Activated CD4-positive, alpha-beta T cell treated with anti-CD3 and anti-CD28 coated beads, Interleukin-2, amount 10 ng/mL, durations not matched to agents 7 days and 5 days (primary cell): ENCODE data around the gene ABI1. TPM values are rescaled to one million over a fixed set of nuclear protein-coding genes. Genes with fewer than 3 reads are reported as not detected.

Source experiments
- CTCF ChIA-PET: fragments of 350-600 bp; sonication (Branson Sonifier 250); formaldehyde crosslinking; loops from one replicate; lab custom pipeline; 2021; ENCODE audit warnings: antibody characterized with exemption; lab: Charles Lee
- POLR2A ChIA-PET: fragments of 350-600 bp; sonication (Branson Sonifier 250); formaldehyde crosslinking; loops from one replicate; lab custom pipeline; 2021; ENCODE audit warnings: antibody characterized with exemption; lab: Charles Lee
- DNase-seq: peaks from one replicate; pipeline ENCODE4 v3.0.0-alpha.2; 2020
- H3K27ac Mint-ChIP-seq: one replicate; pipeline ENCODE4 v1.8.0; 2021; ENCODE audit warnings: mild to moderate bottlenecking, moderate library complexity, mixed read lengths
- H3K27me3 Mint-ChIP-seq: one replicate; pipeline ENCODE4 v1.8.0; 2021; ENCODE audit warnings: mixed read lengths
- H3K36me3 Mint-ChIP-seq: one replicate; pipeline ENCODE4 v1.8.0; 2021; ENCODE audit warnings: low read depth, mixed read lengths
- H3K4me1 Mint-ChIP-seq: one replicate; pipeline ENCODE4 v1.8.0; 2021; ENCODE audit warnings: mixed read lengths
- H3K4me3 Mint-ChIP-seq: one replicate; pipeline ENCODE4 v1.8.0; 2021; ENCODE audit warnings: mild to moderate bottlenecking, moderate library complexity, mixed read lengths
- H3K9me3 Mint-ChIP-seq: one replicate; pipeline ENCODE4 v1.8.0; 2021; ENCODE audit warnings: mixed read lengths
- total RNA-seq, 2 experiments: library from RNA; stranded (reverse); gene quantifications; one replicate each; pipeline ENCODE4 v1.2.3, GENCODE V29; 2021

Gene ABI1
- total RNA-seq, 2 experiments from 2014 or later, result 59.7 to 65.2 TPM

DNA sequence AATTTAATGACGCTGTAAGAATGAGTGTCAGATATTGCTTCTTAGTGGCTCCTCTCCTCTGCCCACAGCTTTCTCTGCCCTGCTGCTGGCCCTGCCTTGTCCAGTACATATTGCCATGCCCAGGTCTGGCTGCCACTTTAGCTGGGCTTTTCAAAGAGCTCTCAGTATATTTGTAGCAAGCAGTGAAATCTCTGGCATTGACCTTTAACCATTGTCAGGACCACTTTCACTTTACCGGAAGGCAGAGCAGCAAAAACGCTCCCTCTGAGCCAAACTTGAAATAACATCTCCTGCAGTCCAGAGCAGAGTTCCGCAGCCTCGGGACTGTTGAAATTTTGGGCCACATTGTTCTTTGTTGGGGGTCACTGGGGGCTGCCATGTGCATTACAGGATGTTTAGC lies 149.4 kb downstream of the ABI1 start:
- H3K36me3 Mint-ChIP-seq, result peaks cover 36% of the 10 kb centered on the region
- no peaks in the 10 kb centered on the region for H3K9me3 Mint-ChIP-seq
- H3K27me3 Mint-ChIP-seq, result no peaks in the 10 kb centered on the region
- ChIA-PET POLR2A (no interaction called here), CTCF (no interaction called here)
- H3K27ac Mint-ChIP-seq, result no peak overlapping the region
- H3K4me3 Mint-ChIP-seq, result no peak overlapping the region
- DNase-seq, result no peak
- peaks cover 6% of the 10 kb centered on the region for H3K4me1 Mint-ChIP-seq

GRCh38 chr10:26706936-26707335 lies 153.8 kb downstream of the ABI1 start:
- CTCF ChIA-PET, result interaction anchor here (0.6 to 2.8 kb wide), 3 partner anchors 12 to 153 kb away, joined by 3 to 9 read pairs (median 3); no protein-coding TSS in a partner anchor
- H3K27me3 Mint-ChIP-seq, result no peaks in the 10 kb centered on the region
- peaks cover 43% of the 10 kb centered on the region for H3K36me3 Mint-ChIP-seq

DNA sequence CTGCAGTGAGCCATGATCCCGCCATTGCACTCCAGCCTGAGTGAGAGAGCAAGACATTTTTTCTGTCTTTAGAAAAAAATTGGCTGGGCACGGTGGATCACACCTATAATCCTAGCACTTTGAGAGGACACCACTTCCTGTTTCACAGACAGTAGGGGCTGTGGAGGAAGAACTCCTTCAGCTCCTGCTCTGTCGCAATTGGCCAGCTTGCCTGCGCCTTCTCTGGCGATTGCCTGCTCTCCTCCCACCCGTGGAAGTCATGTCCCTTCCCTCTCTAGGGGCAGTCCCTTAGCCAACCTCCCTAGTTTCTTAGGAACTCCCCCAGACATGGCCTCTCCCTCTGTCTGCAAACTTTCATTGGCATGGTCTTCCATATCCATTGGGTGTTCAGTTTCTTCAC lies 154.6 kb downstream of the ABI1 start:
- no peak for DNase-seq
- ChIA-PET CTCF (interaction anchor here (1.9 to 2.8 kb wide), 2 partner anchors 8 to 20 kb away, joined by 4 to 9 read pairs; no protein-coding TSS in a partner anchor), POLR2A (no interaction called here)
- peaks cover 46% of the 10 kb centered on the region for H3K36me3 Mint-ChIP-seq
- peak overlapping the region; percentile 76 for H3K27ac Mint-ChIP-seq
- no peaks in the 10 kb centered on the region for H3K9me3 Mint-ChIP-seq
- H3K4me1 Mint-ChIP-seq, result peaks cover 22% of the 10 kb centered on the region
- no peaks in the 10 kb centered on the region for H3K27me3 Mint-ChIP-seq
- no peak overlapping the region for H3K4me3 Mint-ChIP-seq

More at GRCh38 chr10:26706936-26707335, 153.8 kb downstream of the ABI1 start:
- H3K27ac Mint-ChIP-seq, result no peak overlapping the region
- H3K4me1 Mint-ChIP-seq, result peaks cover 19% of the 10 kb centered on the region
- DNase-seq, result no peak
- POLR2A ChIA-PET, result no interaction called here
- H3K4me3 Mint-ChIP-seq, result no peak overlapping the region
- H3K9me3 Mint-ChIP-seq, result no peaks in the 10 kb centered on the region

DNA sequence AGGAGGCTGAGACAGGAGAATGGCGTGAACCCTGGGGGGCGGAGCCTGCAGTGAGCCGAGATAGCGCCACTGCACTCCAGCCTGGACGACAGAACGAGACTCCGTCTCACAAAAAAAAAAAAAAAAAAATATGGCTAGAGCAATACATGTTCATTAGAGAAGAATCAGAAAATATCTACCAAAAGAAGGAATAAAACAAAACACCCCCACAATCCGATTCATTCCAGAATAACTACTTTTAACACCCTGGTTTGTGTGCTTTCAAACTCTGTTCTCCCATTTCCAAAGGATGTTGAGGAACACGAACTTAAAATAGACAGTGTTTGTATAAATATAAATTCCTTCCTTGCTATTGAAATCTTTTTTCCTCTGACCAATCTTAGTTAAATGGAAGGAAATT lies 156.8 kb downstream of the ABI1 start:
- H3K9me3 Mint-ChIP-seq, result peaks cover 3% of the 10 kb centered on the region
- H3K4me1 Mint-ChIP-seq, result peaks cover 34% of the 10 kb centered on the region
- DNase-seq, result no peak
- ChIA-PET POLR2A (no interaction called here), CTCF (interaction anchor here (1.9 kb wide), 1 partner anchor 10 kb away, joined by 4 read pairs; no protein-coding TSS in a partner anchor)
- peaks cover 51% of the 10 kb centered on the region for H3K36me3 Mint-ChIP-seq
- no peaks in the 10 kb centered on the region for H3K27me3 Mint-ChIP-seq
- H3K4me3 Mint-ChIP-seq, result no peak overlapping the region
- H3K27ac Mint-ChIP-seq, result no peak overlapping the region

GRCh38 chr10:26703096-26703495 lies 157.7 kb downstream of the ABI1 start:
- Mint-ChIP-seq H3K27me3 (no peaks in the 10 kb centered on the region), H3K27ac (no peak overlapping the region)
- POLR2A ChIA-PET, result no interaction called here

GRCh38 chr10:26700884-26701630 lies 159.7 kb downstream of the ABI1 start:
- Mint-ChIP-seq H3K27me3 (no peaks in the 10 kb centered on the region), H3K4me1 (peaks cover 42% of the 10 kb centered on the region)

More at GRCh38 chr10:26703096-26703495, 157.7 kb downstream of the ABI1 start:
- CTCF ChIA-PET, result no interaction called here
- H3K4me1 Mint-ChIP-seq, result peaks cover 42% of the 10 kb centered on the region
- peaks cover 3% of the 10 kb centered on the region for H3K9me3 Mint-ChIP-seq
- DNase-seq, result no peak
- H3K36me3 Mint-ChIP-seq, result peaks cover 50% of the 10 kb centered on the region
- no peak overlapping the region for H3K4me3 Mint-ChIP-seq

DNA sequence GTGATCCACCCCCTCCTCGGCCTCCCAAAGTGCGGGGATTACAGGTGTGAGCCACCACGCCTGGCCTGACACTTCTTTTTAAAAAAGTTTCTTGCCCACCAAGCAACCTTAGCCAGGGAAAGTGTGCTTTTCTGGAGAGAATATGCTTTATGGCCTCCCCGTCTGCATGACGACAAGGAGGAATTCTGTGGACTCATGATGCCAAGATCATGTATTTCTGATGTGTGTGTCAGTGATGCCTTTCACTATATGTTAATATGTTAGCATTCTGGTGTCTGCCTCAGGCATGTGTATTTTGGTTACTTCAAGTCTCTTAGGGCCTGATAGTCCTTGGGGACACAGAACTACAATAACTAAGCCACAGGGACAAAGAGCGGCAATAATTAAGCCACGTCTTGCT lies 161.1 kb downstream of the ABI1 start:
- Mint-ChIP-seq H3K27ac (no peak overlapping the region), H3K27me3 (no peaks in the 10 kb centered on the region), H3K9me3 (peaks cover 3% of the 10 kb centered on the region), H3K4me3 (peak overlapping the region; percentile 7), H3K36me3 (peaks cover 25% of the 10 kb centered on the region), H3K4me1 (peaks cover 37% of the 10 kb centered on the region)
- ChIA-PET POLR2A (no interaction called here), CTCF (no interaction called here)
- no peak for DNase-seq

More at GRCh38 chr10:26700884-26701630, 159.7 kb downstream of the ABI1 start:
- Mint-ChIP-seq H3K9me3 (peaks cover 3% of the 10 kb centered on the region), H3K27ac (no peak overlapping the region), H3K4me3 (no peak overlapping the region), H3K36me3 (peaks cover 31% of the 10 kb centered on the region)
- DNase-seq, result no peak
- POLR2A ChIA-PET, result no interaction called here
- CTCF ChIA-PET, result interaction anchor here (1.0 to 1.6 kb wide), 2 partner anchors 8 to 13 kb away, joined by 3 read pairs; no protein-coding TSS in a partner anchor

- peaks cover 20% of the 10 kb centered on the region for H3K36me3 Mint-ChIP-seq
- peaks cover 36% of the 10 kb centered on the region for H3K4me1 Mint-ChIP-seq
- H3K4me3 Mint-ChIP-seq, result peak overlapping the region; percentile 99
- POLR2A ChIA-PET, result no interaction called here
- no peak for DNase-seq
- H3K27me3 Mint-ChIP-seq, result no peaks in the 10 kb centered on the region
- CTCF ChIA-PET, result no interaction called here
- H3K27ac Mint-ChIP-seq, result peak overlapping the region; percentile 90
- H3K9me3 Mint-ChIP-seq, result peaks cover 3% of the 10 kb centered on the region
Measured at GRCh38 chr10:26698909-26699308, 161.8 kb downstream of the ABI1 start.

DNA sequence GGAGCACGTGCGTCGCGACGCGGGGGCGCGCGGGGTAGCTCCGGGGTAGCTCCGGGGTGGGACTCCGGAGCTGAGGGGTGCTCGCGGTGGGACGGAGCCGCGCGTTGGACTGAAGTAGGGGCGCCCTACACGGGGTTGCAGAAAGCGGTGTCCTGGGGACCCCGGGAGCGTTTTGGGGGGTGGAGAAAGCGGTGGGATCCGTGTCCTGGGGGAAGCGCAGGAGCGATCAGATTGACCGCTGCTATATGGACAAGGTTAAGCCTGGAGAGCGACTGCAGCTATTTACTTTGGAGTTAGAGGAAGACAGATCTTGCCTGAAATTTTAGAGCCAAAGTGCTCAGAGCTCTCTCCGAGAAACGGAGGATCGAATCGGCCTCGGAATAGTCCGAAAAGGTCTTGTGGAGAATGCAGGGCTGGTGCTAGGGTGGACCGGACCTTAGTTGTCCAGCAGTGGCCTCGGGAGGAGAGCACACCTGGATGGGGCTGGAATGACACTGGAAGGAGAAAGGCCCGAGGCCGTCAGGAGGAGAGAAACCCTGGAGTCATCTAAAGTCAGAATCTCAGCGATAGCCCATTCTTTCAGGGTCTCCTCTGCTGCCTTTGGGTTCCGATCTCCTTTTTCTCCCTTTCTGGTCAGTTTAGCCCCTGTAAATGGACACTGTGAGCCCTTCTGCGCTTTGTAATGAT lies 162.7 kb downstream of the ABI1 start:
- peak overlapping the region; percentile 99 for H3K4me3 Mint-ChIP-seq
- peak overlapping the region; percentile 90 for H3K27ac Mint-ChIP-seq
- ChIA-PET CTCF (interaction anchor here (0.6 to 2.2 kb wide), 4 partner anchors 12 to 163 kb away, joined by 4 to 6 read pairs (median 4); partner anchors contain the start of gene ABI1), POLR2A (no interaction called here)
- peaks cover 3% of the 10 kb centered on the region for H3K9me3 Mint-ChIP-seq
- peaks cover 17% of the 10 kb centered on the region for H3K36me3 Mint-ChIP-seq
- H3K27me3 Mint-ChIP-seq, result no peaks in the 10 kb centered on the region
- DNase-seq, result no peak
- peaks cover 36% of the 10 kb centered on the region for H3K4me1 Mint-ChIP-seq

DNA sequence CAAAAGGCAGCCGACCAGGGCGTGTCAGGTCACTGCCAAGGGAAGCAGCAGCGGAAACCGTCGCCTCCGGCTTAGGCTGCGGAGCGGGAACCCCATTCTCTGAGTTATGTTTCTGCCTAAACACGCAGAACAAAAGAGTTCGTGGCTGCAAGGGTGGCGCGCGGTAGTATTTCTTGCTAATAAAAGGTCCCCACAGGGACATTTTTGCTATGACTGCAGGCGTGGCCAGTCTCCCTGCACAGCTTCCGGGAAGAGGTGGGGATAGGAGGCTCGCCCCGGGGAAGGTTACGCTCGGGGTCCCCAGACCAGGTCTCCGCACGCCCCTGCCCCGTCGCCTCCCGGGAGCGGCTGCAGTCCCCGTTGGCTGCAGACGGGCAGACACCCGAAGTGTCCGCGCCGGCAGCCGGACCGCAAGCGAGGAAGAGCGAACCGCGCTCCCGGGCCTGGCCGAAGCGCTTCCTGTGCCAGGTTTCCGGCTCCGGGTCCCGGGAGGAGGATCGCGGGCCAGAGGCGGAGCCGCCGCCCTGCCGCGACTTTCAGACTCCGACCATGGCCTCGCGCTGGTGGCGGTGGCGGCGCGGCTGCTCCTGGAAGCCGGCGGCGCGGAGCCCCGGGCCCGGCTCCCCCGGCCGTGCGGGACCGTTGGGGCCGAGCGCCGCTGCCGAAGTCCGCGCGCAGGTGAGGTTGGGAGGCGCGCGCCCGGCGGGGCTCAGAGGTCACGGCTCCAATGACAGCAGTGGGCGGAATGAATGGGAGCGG lies 163.4 kb downstream of the ABI1 start, which contains the start of gene PDSS1:
Gene PDSS1 (plus strand): TSS at position 539 of the 759 bp plus-strand sequence. CDS start 11 bp downstream, at position 550.
- CTCF ChIA-PET, result interaction anchor here (1.0 to 2.2 kb wide), 5 partner anchors 9 to 184 kb away, joined by 3 to 6 read pairs (median 5); partner anchors contain the start of gene ABI1
- peak within 1 kb of the TSS; percentile 99 for H3K4me3 Mint-ChIP-seq
- H3K4me1 Mint-ChIP-seq, result peaks cover 35% of the 10 kb centered on the region
- no peaks in the 10 kb centered on the region for H3K27me3 Mint-ChIP-seq
- peaks cover 3% of the 10 kb centered on the region for H3K9me3 Mint-ChIP-seq
- H3K27ac Mint-ChIP-seq, result peak within 1 kb of the TSS; percentile 97
- DNase-seq, result peak; percentile 68
- H3K36me3 Mint-ChIP-seq, result peaks cover 15% of the 10 kb centered on the region
- POLR2A ChIA-PET, result interaction anchor here (1.0 kb wide), 1 partner anchor 28 kb away, joined by 4 read pairs; no protein-coding TSS in a partner anchor

GRCh38 chr10:26696786-26697162 lies 164.0 kb downstream of the ABI1 start:
- Mint-ChIP-seq H3K27me3 (no peaks in the 10 kb centered on the region), H3K9me3 (peaks cover 3% of the 10 kb centered on the region), H3K36me3 (peaks cover 11% of the 10 kb centered on the region), H3K4me1 (peaks cover 29% of the 10 kb centered on the region), H3K27ac (peak overlapping the region; percentile 97), H3K4me3 (peak overlapping the region; percentile 99)
- DNase-seq, result no peak
- ChIA-PET POLR2A (interaction anchor here (1.0 kb wide), 1 partner anchor 29 kb away, joined by 4 read pairs; no protein-coding TSS in a partner anchor), CTCF (interaction anchor here (0.8 to 2.2 kb wide), 5 partner anchors 9 to 190 kb away, joined by 3 to 6 read pairs (median 4); partner anchors contain the start of gene ABI1)
